Breast epithelium (tissue), 4 donors: Measurements from ENCODE around the gene TAT. TPM values are rescaled to one million over a fixed set of nuclear protein-coding genes. Genes with fewer than 3 reads are reported as not detected.

Experiments
- DNase-seq, 2 donors: peaks; one replicate each; pipeline ENCODE4 v3.0.0-alpha.2; 2019; ENCODE audit warnings: low spot score in 2 of 2
- H3K27ac ChIP-seq, 2 donors: fragments of 200-600 bp; sonication (generic) in 1 of 2; one replicate each; pipeline ENCODE4 v1.5.1; 2016 to 2019; ENCODE audit warnings: mild to moderate bottlenecking in 1 of 2
- H3K27me3 ChIP-seq, 2 donors: fragments of 200-600 bp; sonication (generic) in 1 of 2; one replicate each; pipeline versions ENCODE4 v1.5.1 to v1.6.0; 2017 to 2019; ENCODE audit warnings: control low read depth in 1 of 2, mild to moderate bottlenecking in 1 of 2
- H3K36me3 ChIP-seq: fragments of 200-600 bp; one replicate; pipeline ENCODE4 v1.5.1; 2019
- H3K4me1 ChIP-seq, 2 donors: fragments of 200-600 bp; sonication (generic); one replicate each; pipeline ENCODE4 v1.5.1; 2016 to 2019; ENCODE audit warnings: control low read depth in 1 of 2
- H3K4me3 ChIP-seq, 3 donors: fragments of 200-600 bp; sonication (generic); 1 replicate in 2 of 3; 2 replicates in 1 of 3; pipeline ENCODE4 v1.5.1; 2016 to 2019; ENCODE audit warnings: mild to moderate bottlenecking in 3 of 3, moderate library complexity in 2 of 3
- H3K9me3 ChIP-seq, 2 donors: fragments of 200-600 bp; sonication (generic) in 1 of 2; one replicate each; pipeline ENCODE4 v1.5.1; 2016 to 2019; ENCODE audit warnings: control low read depth in 1 of 2
- POLR2A ChIP-seq: fragments of 450-650 bp; IDR thresholded peaks from one replicate; pipeline ENCODE4 v1.6.1; 2016; ENCODE audit warnings: antibody characterized with exemption, mild to moderate bottlenecking, moderate library complexity
- POLR2AphosphoS5 ChIP-seq, 3 donors: sonication (generic); formaldehyde crosslinking; IDR thresholded peaks; one replicate each; pipeline ENCODE4 v1.6.1; 2017; ENCODE audit warnings: antibody characterized with exemption in 3 of 3
- intact Hi-C: fragments of 100-400 bp; cut with DNase I; formaldehyde crosslinking; loops from one replicate; pipeline ENCODE4 v1.15.1; 2023; ENCODE audit warnings: low total_unique reads
- total RNA-seq, 3 donors: library from RNA; depleted of rRNA; stranded (reverse); fragments of >200 nt; gene quantifications; one replicate each; pipeline ENCODE4 v1.1.0, GENCODE V29; 2016
- TF ChIP-seq, protein P1 (sequence below), 3 donors: fragments of 450-650 bp; IDR thresholded peaks; one replicate each; pipeline ENCODE4 v1.5.1; 2016 to 2017; ENCODE audit warnings: antibody characterized with exemption in 3 of 3, mild to moderate bottlenecking in 3 of 3, moderate library complexity in 3 of 3

The TAT gene
- total RNA-seq, 3 donors from 2014 or later = 5.1 to 566 (median 212) TPM

DNA sequence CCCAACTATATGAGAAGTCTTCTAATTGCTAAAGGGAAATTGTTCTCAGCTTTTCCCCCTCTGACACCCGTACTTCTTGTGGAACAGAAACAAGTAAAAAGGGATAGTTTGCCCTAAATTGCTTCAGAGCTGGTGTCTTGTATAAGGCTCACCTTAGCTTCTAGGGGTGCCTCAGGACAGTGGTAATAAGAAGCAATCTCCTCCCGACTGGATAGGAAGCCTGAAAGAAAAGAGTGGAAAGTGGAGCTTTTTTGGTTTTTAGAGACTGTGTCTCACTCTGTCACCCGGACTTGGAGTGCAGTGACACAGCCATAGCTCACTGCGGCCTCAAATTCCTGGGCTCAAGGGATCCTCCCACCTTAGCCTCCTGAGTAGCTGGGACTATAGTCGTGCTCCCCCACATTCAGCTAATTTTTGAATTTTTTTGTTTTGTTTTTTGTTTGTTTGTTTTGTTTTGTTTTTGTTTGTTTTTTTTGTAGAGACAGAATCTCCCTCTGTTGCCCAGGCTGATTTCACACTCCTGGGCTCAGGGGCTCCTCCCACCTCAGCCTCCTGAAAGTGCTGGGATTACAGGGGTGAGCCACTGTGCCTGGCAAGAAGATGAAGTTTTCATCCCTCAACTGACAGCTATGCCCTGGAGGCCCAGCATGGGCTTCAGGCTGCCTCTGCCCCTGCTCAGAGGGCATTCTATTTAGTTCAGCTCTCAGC lies 3.4 kb downstream of the TAT start:
- DNase-seq = no peak
- Histone ChIP-seq H3K27ac (no peak overlapping the region), H3K4me1 (no peaks in the 10 kb centered on the region), H3K4me3 (no peak overlapping the region), H3K27me3 (peaks cover 0 to 8% of the 10 kb centered on the region in 2 donors), H3K36me3 (no peaks in the 10 kb centered on the region), H3K9me3 (no peaks in the 10 kb centered on the region)
- intact Hi-C loops = no loop called here
- TF ChIP-seq, protein P1, sequence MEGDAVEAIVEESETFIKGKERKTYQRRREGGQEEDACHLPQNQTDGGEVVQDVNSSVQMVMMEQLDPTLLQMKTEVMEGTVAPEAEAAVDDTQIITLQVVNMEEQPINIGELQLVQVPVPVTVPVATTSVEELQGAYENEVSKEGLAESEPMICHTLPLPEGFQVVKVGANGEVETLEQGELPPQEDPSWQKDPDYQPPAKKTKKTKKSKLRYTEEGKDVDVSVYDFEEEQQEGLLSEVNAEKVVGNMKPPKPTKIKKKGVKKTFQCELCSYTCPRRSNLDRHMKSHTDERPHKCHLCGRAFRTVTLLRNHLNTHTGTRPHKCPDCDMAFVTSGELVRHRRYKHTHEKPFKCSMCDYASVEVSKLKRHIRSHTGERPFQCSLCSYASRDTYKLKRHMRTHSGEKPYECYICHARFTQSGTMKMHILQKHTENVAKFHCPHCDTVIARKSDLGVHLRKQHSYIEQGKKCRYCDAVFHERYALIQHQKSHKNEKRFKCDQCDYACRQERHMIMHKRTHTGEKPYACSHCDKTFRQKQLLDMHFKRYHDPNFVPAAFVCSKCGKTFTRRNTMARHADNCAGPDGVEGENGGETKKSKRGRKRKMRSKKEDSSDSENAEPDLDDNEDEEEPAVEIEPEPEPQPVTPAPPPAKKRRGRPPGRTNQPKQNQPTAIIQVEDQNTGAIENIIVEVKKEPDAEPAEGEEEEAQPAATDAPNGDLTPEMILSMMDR (IDR thresholded peaks at IDR 0.05) = no peak
- no peak for TF ChIP-seq POLR2AphosphoS5 (IDR thresholded peaks at IDR 0.05)

DNA sequence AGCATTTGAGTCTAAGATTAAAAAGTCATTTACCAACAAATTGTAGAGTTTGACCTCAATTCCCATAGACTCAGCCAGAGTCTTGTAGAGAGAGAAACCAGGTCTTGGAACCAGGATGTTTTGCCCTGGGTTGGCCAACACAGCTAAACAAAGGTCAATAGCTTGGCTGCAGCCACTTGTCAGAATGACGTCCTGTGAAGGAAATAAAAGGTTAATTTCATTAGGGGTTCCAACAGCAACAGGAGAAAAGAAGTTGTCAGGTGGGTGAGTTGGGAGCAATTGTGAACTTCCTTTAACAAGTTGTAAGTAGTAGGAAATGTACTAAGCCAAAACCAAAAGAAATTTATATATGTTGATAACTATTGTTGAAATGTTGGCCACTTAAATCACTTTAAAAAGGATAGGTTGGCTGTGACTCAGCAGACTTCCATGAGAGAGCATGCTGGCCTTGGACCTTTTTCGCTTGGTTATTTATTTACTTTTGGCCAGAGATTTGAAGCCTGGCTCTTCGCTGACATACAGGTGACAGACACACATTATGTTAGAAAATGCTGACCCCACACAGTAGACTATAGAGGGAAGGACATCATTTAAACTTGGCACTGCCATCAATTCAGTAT lies 4.3 kb downstream of the TAT start:
- TF ChIP-seq, protein P1 (IDR thresholded peaks at IDR 0.05) = no peak
- TF ChIP-seq POLR2A = no peak
- TF ChIP-seq POLR2AphosphoS5 (IDR thresholded peaks at IDR 0.05) = no peak
- no peak overlapping the region for H3K27ac ChIP-seq
- no peaks in the 10 kb centered on the region for H3K36me3 ChIP-seq
- peaks cover 0 to 5% of the 10 kb centered on the region in 2 donors for H3K27me3 ChIP-seq
- no peak for DNase-seq
- H3K4me3 ChIP-seq = no peak overlapping the region
- H3K4me1 ChIP-seq = no peaks in the 10 kb centered on the region
- no peaks in the 10 kb centered on the region for H3K9me3 ChIP-seq
- intact Hi-C loops = no loop called here

DNA sequence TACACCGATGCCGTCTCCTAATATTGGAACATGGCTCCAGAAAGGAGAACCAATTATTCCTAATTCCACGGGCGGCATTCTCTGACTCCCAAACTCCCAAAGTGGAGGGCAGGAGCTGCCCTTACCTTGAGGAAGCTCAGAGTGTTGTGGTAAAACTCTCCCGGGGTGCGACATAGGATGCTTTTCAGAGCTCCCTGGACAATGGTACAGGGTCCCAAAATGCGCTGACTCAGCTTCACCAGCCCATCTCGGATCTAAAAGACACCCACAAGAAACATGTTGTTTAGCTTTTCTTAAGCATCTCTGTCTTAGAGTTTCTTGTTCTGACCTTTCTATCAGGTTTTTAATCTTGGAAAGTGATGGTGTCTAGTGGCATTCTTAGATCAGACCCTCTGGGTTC lies 6.7 kb downstream of the TAT start:
- H3K27me3 ChIP-seq = no peaks in the 10 kb centered on the region
- intact Hi-C loops = no loop called here
- TF ChIP-seq POLR2AphosphoS5 (IDR thresholded peaks at IDR 0.05) (no peak), POLR2A (no peak)
- TF ChIP-seq, protein P1 (IDR thresholded peaks at IDR 0.05) = no peak
- H3K9me3 ChIP-seq = no peaks in the 10 kb centered on the region
- no peak for DNase-seq
- H3K36me3 ChIP-seq = no peaks in the 10 kb centered on the region
- no peak overlapping the region for H3K4me3 ChIP-seq
- no peak overlapping the region for H3K27ac ChIP-seq
- no peaks in the 10 kb centered on the region for H3K4me1 ChIP-seq

DNA sequence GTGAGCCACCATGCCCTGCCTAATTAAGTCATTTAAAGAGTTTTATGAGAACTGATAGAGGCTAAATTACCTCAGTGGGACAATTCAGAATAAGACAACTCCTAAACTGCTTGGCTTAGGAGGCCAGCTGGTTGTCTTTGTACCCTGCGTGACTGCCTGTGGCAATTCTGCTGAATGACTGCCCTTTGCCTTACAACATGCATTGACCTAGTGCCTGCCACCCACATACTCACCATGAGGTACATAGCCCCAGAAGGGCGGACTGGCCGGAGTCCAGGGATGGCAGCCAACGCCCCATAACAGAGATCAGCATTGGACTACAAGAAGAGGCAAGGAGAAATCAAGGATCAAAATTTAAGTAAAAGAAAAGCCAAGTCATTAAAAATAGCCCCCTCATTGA lies 7.3 kb downstream of the TAT start:
- TF ChIP-seq, protein P1 (IDR thresholded peaks at IDR 0.05) = no peak
- TF ChIP-seq POLR2A (no peak), POLR2AphosphoS5 (IDR thresholded peaks at IDR 0.05) (no peak)
- H3K9me3 ChIP-seq = no peaks in the 10 kb centered on the region
- DNase-seq = no peak
- H3K4me1 ChIP-seq = no peaks in the 10 kb centered on the region
- intact Hi-C loops = no loop called here
- H3K4me3 ChIP-seq = no peak overlapping the region
- H3K27me3 ChIP-seq = no peaks in the 10 kb centered on the region
- H3K27ac ChIP-seq = no peak overlapping the region
- H3K36me3 ChIP-seq = no peaks in the 10 kb centered on the region

DNA sequence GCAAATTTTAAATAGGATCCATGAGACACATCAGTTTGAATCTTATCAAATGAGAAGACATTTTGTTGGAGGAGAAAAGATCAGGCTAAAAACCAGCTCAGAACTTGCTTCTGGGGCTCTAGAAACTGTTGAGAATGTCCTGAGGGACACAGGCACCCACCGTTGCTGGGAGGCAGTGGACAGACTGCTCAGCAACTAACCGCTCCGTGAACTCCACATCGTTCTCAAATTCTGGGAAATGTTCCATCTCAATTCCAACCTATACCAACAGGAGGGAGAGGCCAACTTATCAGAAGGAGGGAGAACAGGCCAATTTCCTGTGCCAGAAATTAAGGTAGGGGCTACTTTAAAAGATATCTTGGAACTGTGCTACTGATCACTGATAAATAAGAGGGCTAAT lies 8.3 kb downstream of the TAT start:
- intact Hi-C loops = no loop called here
- Histone ChIP-seq H3K27ac (peak overlapping the region in 1 of 2 donors; percentile 54), H3K36me3 (no peaks in the 10 kb centered on the region), H3K27me3 (no peaks in the 10 kb centered on the region), H3K4me3 (no peak overlapping the region), H3K9me3 (no peaks in the 10 kb centered on the region), H3K4me1 (no peaks in the 10 kb centered on the region)
- no peak for DNase-seq
- TF ChIP-seq, protein P1 (IDR thresholded peaks at IDR 0.05) = no peak
- TF ChIP-seq POLR2A (no peak), POLR2AphosphoS5 (IDR thresholded peaks at IDR 0.05) (no peak)
